Occipital lobe (tissue), 2 donors: ENCODE results near the gene FUT1. TPM values are rescaled to one million over a fixed set of nuclear protein-coding genes. Genes with fewer than 3 reads are reported as not detected.
"Not testable (repeated sequence)": the region's sequence is repeated elsewhere in the genome, so short reads cannot be mapped to it uniquely, and the experiment has no call there.

Source experiments
- DNase-seq: peaks from one replicate; lab custom pipeline; 2025; lab: John Stamatoyannopoulos, UW
- total RNA-seq: library from RNA; depleted of rRNA; stranded (reverse); fragments of >200 nt; gene quantifications from one replicate; pipeline ENCODE4 v1.2.3, GENCODE V29; 2014

FUT1 gene
- 0.47 TPM for total RNA-seq

- DNase-seq, result no peak
Measured at GRCh38 chr19:48752496-48753365, at the start of gene FUT1. Gene FUT1, minus strand, starts transcription at chr19:48752641. Its CDS starts 1,360 bp downstream, at chr19:48751281.

- DNase-seq, result no peak
Measured at GRCh38 chr19:48799358-48800300, 47.2 kb upstream of the FUT1 start.

GRCh38 chr19:48798937-48799336 is 46.5 kb upstream of the FUT1 start:
- DNase-seq, result no peak

- no peak for DNase-seq
Measured at GRCh38 chr19:48797103-48797502, 44.7 kb upstream of the FUT1 start.

GRCh38 chr19:48796298-48797083 is 44.0 kb upstream of the FUT1 start:
- DNase-seq, result no peak

GRCh38 chr19:48795685-48796070 is 43.2 kb upstream of the FUT1 start:
- DNase-seq, result no peak

GRCh38 chr19:48795055-48795684 is 42.7 kb upstream of the FUT1 start:
- DNase-seq, result peak; percentile 92

GRCh38 chr19:48794291-48794690 is 41.9 kb upstream of the FUT1 start:
- DNase-seq, result no peak

GRCh38 chr19:48793271-48793670 is 40.8 kb upstream of the FUT1 start:
- DNase-seq, result no peak

- DNase-seq, result not testable (repeated sequence)
Measured at GRCh38 chr19:48787331-48787730, 34.9 kb upstream of the FUT1 start.

GRCh38 chr19:48786422-48786821 is 34.0 kb upstream of the FUT1 start:
- not testable (repeated sequence) for DNase-seq

- DNase-seq, result no peak
Measured at GRCh38 chr19:48784527-48784926, 32.1 kb upstream of the FUT1 start.

- no peak for DNase-seq
Measured at GRCh38 chr19:48780631-48781391, 28.4 kb upstream of the FUT1 start.

- no peak for DNase-seq
Measured at GRCh38 chr19:48779636-48780035, 27.2 kb upstream of the FUT1 start.

- no peak for DNase-seq
Measured at GRCh38 chr19:48777720-48778119, 25.3 kb upstream of the FUT1 start.

GRCh38 chr19:48777139-48777538 is 24.7 kb upstream of the FUT1 start:
- DNase-seq, result no peak

GRCh38 chr19:48772503-48772953 is 20.1 kb upstream of the FUT1 start:
- DNase-seq, result no peak

- DNase-seq, result no peak
Measured at GRCh38 chr19:48770734-48771472, 18.5 kb upstream of the FUT1 start.

GRCh38 chr19:48770266-48770665 is 17.8 kb upstream of the FUT1 start:
- DNase-seq, result no peak
